IMR-90 (cell line): Measurements from ENCODE around the gene RPL27A. TPM values are rescaled to one million over a fixed set of nuclear protein-coding genes. Genes with fewer than 3 reads are reported as not detected.

Experiments used
- ATAC-seq: fragments of 200-7000 bp; cut with Tn5 transposase; 2 replicates; pipeline ENCODE4 v1.9.1; 2020; ENCODE audit warnings: low read depth, mild to moderate bottlenecking, moderate library complexity
- BruUV-seq: library from RNA; stranded (reverse); fragments of 400-500 nt; replicated peaks from 2 replicates; lab custom pipeline; 2021; lab: Mats Ljungman, UMichigan
- CTCF ChIA-PET: fragments of 300-600 bp; formaldehyde crosslinking; extraction: SDS; loops from one replicate; lab custom pipeline; 2021; ENCODE audit warnings: antibody characterized with exemption; lab: Yijun Ruan, JAX
- POLR2A ChIA-PET: fragments of 300-600 bp; sonication (Branson Sonifier 250); formaldehyde crosslinking; loops from one replicate; lab custom pipeline; 2022; ENCODE audit warnings: antibody characterized with exemption; ENCODE audit not compliant: unreplicated experiment; lab: Charles Lee
- DNase-seq: peaks from one replicate; pipeline ENCODE4 v3.0.0; 2013
- H2AFZ ChIP-seq: replicated peaks from 2 replicates; pipeline ENCODE3; 2013; ENCODE audit warnings: low read length, mild to moderate bottlenecking; ENCODE audit not compliant: poor library complexity
- H2AK5ac ChIP-seq: 2 replicates; pipeline ENCODE4 v1.6.1; 2013; ENCODE audit warnings: low read depth, low read length, inconsistent platforms
- H2AK9ac ChIP-seq: replicated peaks from 2 replicates; pipeline ENCODE3; 2013; ENCODE audit warnings: mild to moderate bottlenecking, low read depth, low read length, moderate library complexity; ENCODE audit not compliant: poor library complexity
- H2BK120ac ChIP-seq: 2 replicates; pipeline ENCODE4 v1.6.1; 2013; ENCODE audit warnings: low read depth, low read length, inconsistent platforms
- H2BK15ac ChIP-seq: 3 replicates; pipeline ENCODE4 v1.6.1; 2013; ENCODE audit warnings: low read depth, low read length, inconsistent platforms
- H2BK20ac ChIP-seq: 2 replicates; pipeline ENCODE4 v1.6.1; 2013; ENCODE audit warnings: low read depth, mild to moderate bottlenecking, inconsistent platforms, low read length, moderate library complexity
- H2BK5ac ChIP-seq: 2 replicates; pipeline ENCODE4 v1.6.1; 2013; ENCODE audit warnings: mild to moderate bottlenecking, low read depth, low read length, inconsistent platforms; ENCODE audit not compliant: poor library complexity, severe bottlenecking
- H3K14ac ChIP-seq: replicated peaks from 2 replicates; pipeline ENCODE4 v1.6.1; 2013; ENCODE audit warnings: low read depth, low read length, inconsistent platforms
- H3K18ac ChIP-seq: 2 replicates; pipeline ENCODE4 v1.6.1; 2013; ENCODE audit warnings: low read depth, low read length, control low read depth
- H3K23ac ChIP-seq: 2 replicates; pipeline ENCODE4 v1.6.1; 2013; ENCODE audit warnings: low read depth, low read length, inconsistent platforms
- H3K27ac ChIP-seq: 2 replicates; pipeline ENCODE4 v1.5.1; 2013; ENCODE audit warnings: mild to moderate bottlenecking, control low read depth, low read length; ENCODE audit not compliant: insufficient read depth
- H3K27me3 ChIP-seq: 2 replicates; pipeline ENCODE4 v1.6.1; 2013; ENCODE audit warnings: low read length; ENCODE audit not compliant: control insufficient read depth, insufficient read depth
- H3K36me3 ChIP-seq: 2 replicates; pipeline ENCODE4 v1.6.1; 2013; ENCODE audit warnings: low read length, mixed read lengths; ENCODE audit not compliant: control insufficient read depth, insufficient read depth
- H3K4ac ChIP-seq: 2 replicates; pipeline ENCODE4 v1.6.1; 2013; ENCODE audit warnings: low read depth, low read length, inconsistent platforms
- H3K4me1 ChIP-seq: 2 replicates; pipeline ENCODE4 v1.6.1; 2013; ENCODE audit warnings: low read length, mixed read lengths; ENCODE audit not compliant: control insufficient read depth, insufficient read depth
- H3K4me2 ChIP-seq: 2 replicates; pipeline ENCODE4 v1.6.1; 2013; ENCODE audit warnings: low read depth, mild to moderate bottlenecking, control low read depth, low read length, moderate library complexity
- H3K4me3 ChIP-seq: 2 replicates; pipeline ENCODE4 v1.5.1; 2013; ENCODE audit warnings: low read depth, mild to moderate bottlenecking, control low read depth, low read length, moderate library complexity; ENCODE audit not compliant: insufficient read depth
- H3K56ac ChIP-seq: 2 replicates; pipeline ENCODE4 v1.6.1; 2013; ENCODE audit warnings: low read length, inconsistent platforms; ENCODE audit not compliant: insufficient read depth; ENCODE audit errors: extremely low read depth
- H3K79me1 ChIP-seq, 2 experiments: 2 replicates each; pipeline ENCODE4 v1.6.1; 2013; ENCODE audit warnings: low read length in 2 of 2, inconsistent platforms in 1 of 2, low read depth in 1 of 2
- H3K9ac ChIP-seq: 2 replicates; pipeline ENCODE4 v1.6.1; 2013; ENCODE audit warnings: low read depth, low read length, control low read depth
- H3K9me1 ChIP-seq: 2 replicates; pipeline ENCODE4 v1.6.1; 2013; ENCODE audit warnings: low read length, inconsistent platforms; ENCODE audit not compliant: insufficient read depth
- H3K9me3 ChIP-seq: 2 replicates; pipeline ENCODE4 v1.6.1; 2013; ENCODE audit warnings: low read length; ENCODE audit not compliant: control insufficient read depth, insufficient read depth
- H4K20me1 ChIP-seq: 2 replicates; pipeline ENCODE4 v1.6.1; 2013; ENCODE audit warnings: low read length, inconsistent platforms; ENCODE audit not compliant: insufficient read depth
- H4K5ac ChIP-seq: 2 replicates; pipeline ENCODE4 v1.6.1; 2013; ENCODE audit warnings: mild to moderate bottlenecking, low read depth, low read length, control low read depth
- H4K8ac ChIP-seq, 2 experiments: 2 replicates each; pipeline ENCODE4 v1.6.1; 2013; ENCODE audit warnings: low read depth in 2 of 2, low read length in 2 of 2, control low read depth in 1 of 2, inconsistent platforms in 1 of 2
- H4K91ac ChIP-seq: 2 replicates; pipeline ENCODE4 v1.6.1; 2013; ENCODE audit warnings: low read depth, low read length, inconsistent platforms; ENCODE audit not compliant: insufficient read depth
- FOS ChIP-seq: fragments of 150-350 bp; IDR thresholded peaks from 2 replicates; pipeline ENCODE4 v1.6.1; 2016; ENCODE audit warnings: low read depth, low read length
- RCOR1 ChIP-seq: IDR thresholded peaks from 2 replicates; pipeline ENCODE4 v1.6.1; 2012; ENCODE audit warnings: mild to moderate bottlenecking, low read length, improper control_type of control experiment; ENCODE audit not compliant: insufficient replicate concordance
- WGBS, 2 experiments: methylation state at CpG; one replicate each; pipeline versions ENCODE4 v1.1.5 to v1.1.7; 2013; ENCODE audit warnings: missing lambda C conversion rate in 2 of 2; ENCODE audit not compliant: insufficient read length in 1 of 2; ENCODE audit errors: extremely low coverage in 2 of 2; 5-methylcytosine and 5-hydroxymethylcytosine counted together
- dilution Hi-C: fragments of 300-500 bp; cut with HindIII; formaldehyde crosslinking; loops from one replicate; pipeline ENCODE4 v1.14.3; 2018; ENCODE audit warnings: low sequenced_read_pairs; ENCODE audit not compliant: unreplicated experiment
- in situ Hi-C: fragments of 300-500 bp; cut with MboI; formaldehyde crosslinking; loops from 3 replicates; pipeline ENCODE4 v1.14.3; 2019; ENCODE audit warnings: low sequenced_read_pairs, inconsistent platforms, mixed read lengths
- intact Hi-C: fragments of 100-400 bp; cut with micrococcal nuclease; formaldehyde crosslinking; loops from 2 replicates; pipeline ENCODE4 v1.10.0; 2022
- polyA plus RNA-seq, 3 experiments: library from polyadenylated mRNA; depleted of rRNA; stranded (reverse); fragments of >200 nt; gene quantifications; 2 replicates each; pipeline ENCODE4 v1.2.3, GENCODE V29; 2012; ENCODE audit warnings: low replicate concordance in 1 of 3
- total RNA-seq: library from RNA; depleted of rRNA; stranded (reverse); fragments of >200 nt; gene quantifications from 2 replicates; pipeline ENCODE4 v1.2.3, GENCODE V29; 2012

Gene RPL27A
- total and polyA plus RNA-seq, 2 of the 4 experiments (the other 2 are of a cell fraction) = 786 to 849 TPM

DNA sequence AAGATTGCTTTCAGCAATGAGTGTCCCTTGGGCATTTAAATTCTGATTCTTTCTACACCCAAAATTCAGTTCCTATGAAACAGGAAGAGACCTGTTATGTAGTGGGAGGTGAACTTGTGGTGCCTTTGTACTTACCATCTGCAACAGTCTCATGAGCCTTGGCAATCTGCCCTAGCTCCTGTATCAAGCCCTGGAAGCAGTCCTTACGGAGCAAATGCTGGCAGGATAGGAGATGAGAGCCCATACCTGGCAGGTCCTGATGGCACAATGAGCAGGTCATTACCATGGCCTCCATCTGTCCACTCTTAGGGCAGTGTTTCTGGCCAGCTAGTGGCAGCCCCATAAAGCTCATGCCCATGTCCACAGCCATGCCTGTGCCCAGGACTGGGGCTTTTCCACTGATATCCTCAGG, 10.9 kb upstream of the RPL27A start:
- ChIA-PET CTCF (interaction anchor here (1.0 kb wide), 1 partner anchor 40 kb away, joined by 4 read pairs; no protein-coding TSS in a partner anchor), POLR2A (interaction anchor here (0.9 to 1.2 kb wide), 2 partner anchors 11 to 17 kb away, joined by 4 read pairs; partner anchors contain the start of genes RPL27A and TRIM66)
- H3K9me1 ChIP-seq = peaks cover 11% of the 10 kb centered on the region
- no CpG with 5 or more reads among the region's 1 CpG for WGBS, 2 experiments
- H4K20me1 ChIP-seq = no peaks in the 10 kb centered on the region
- H4K5ac ChIP-seq = peak overlapping the region; percentile 16
- H2BK120ac ChIP-seq = peak overlapping the region; percentile 64
- peak overlapping the region; percentile 75 for H3K14ac ChIP-seq
- peak overlapping the region; percentile 61 for H2AFZ ChIP-seq
- ATAC-seq = no peak; the same call in 1 of the 2 replicates
- H3K23ac ChIP-seq = peak overlapping the region; percentile 29; the same call in 1 of the 2 replicates
- in situ Hi-C loops = no loop called here
- peak overlapping the region; percentile 25 for H3K18ac ChIP-seq
- peaks cover 11% of the 10 kb centered on the region for H3K4me1 ChIP-seq
- no TSS peak for BruUV-seq
- H3K9me3 ChIP-seq = no peaks in the 10 kb centered on the region
- peak overlapping the region; percentile 80 for H3K4ac ChIP-seq
- peak overlapping the region; percentile 18 for H3K9ac ChIP-seq
- peak overlapping the region; percentile 83; the same call in 2 of the 3 replicates for H2BK15ac ChIP-seq
- peak overlapping the region; percentile 78 for H2BK20ac ChIP-seq
- peak overlapping the region; percentile 85 for H2BK5ac ChIP-seq
- H2AK9ac ChIP-seq = peak overlapping the region; percentile 68
- H3K27me3 ChIP-seq = no peaks in the 10 kb centered on the region
- peak overlapping the region; percentile 49 for H3K27ac ChIP-seq
- peak overlapping the region; percentile 34 to 63 for H4K8ac ChIP-seq
- H3K4me2 ChIP-seq = peak overlapping the region; percentile 11
- H3K4me3 ChIP-seq = no peak overlapping the region
- H2AK5ac ChIP-seq = peak overlapping the region; percentile 90
- no peaks in the 10 kb centered on the region; a peak in 1 of 4 replicates for H3K79me1 ChIP-seq
- intact Hi-C loops = no loop called here
- peak; percentile 87 for DNase-seq
- no peak overlapping the region for H3K56ac ChIP-seq
- dilution Hi-C loops = no loop called here
- TF ChIP-seq FOS (no peak), RCOR1 (peak; percentile 2)
- H3K36me3 ChIP-seq = no peaks in the 10 kb centered on the region
- H4K91ac ChIP-seq = peak overlapping the region; percentile 83
